ENCODE results near the gene ISLR2.

Gene ISLR2

DNA sequence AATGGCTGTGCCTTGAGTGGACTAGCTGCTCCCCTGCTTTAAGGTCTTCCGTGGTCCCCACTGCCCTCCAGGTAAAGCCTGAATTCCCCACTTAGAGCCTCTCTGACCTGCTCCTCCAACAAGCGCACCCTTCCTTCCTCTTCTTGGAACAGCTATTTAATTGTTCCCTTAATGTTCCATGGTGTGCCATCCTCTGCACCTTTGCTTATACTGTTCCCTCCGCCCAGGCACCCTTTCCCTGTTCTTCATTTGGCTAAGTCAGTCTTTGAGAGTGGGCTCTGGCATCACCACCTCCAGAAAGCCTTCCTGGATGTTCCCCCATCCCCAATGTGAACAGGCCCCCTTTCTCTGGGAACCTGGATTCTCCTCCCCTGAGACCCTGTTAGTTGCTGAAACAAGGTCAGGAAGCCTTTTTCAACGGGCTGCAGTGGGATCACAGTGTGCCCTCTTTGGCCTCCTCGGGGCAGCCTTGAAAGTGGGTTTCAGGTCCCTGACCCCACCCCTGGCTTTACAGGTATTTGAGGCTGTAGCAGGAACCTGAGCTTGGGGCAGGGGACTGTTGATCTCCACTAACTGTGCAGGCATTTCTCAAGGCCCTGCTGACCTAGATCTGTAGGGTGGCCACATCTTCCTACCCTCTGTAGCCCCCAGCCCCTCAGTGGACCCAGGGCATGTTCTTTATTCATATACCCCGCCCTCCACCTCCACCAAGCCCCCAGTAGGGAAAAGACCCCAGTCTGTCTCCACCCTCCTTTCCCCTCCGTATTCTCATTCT is 48.1 kb downstream of the ISLR2 start:
- no peak for DNase-seq

DNA sequence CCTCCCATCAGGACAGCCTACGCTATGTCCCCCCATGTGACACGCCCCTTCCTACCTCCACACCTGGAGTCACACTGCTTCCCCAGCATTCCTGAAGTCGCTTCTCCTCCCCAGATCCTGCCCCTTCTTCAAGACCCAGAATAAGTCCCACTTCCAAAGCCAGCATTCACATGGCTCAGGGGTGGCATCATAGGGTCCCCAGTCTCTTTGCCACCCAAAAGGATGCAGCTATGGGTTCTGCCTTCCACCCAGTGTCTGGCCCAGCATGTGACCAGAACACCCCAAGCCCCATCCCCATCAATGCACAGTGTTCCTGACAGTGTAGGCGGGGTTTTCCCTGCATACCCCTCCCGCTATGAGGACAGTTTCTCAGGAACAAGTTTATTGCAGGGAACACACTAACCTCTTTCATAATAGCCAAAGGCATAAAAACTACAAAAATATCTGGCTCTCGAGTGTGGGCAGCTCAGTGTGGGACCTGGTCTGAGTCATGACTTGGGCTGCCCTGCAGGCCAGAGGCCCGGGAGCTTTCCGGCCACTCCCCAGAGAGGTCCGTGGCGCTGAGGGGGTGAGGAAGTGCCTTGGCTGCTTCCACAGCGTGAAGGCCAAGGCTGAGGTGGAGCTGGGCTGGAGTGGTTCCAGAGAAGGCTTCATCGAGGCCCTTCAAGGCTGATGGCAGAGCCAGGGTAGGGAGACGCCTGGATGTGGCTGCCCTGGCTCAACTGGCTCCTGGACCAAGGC is 48.9 kb downstream of the ISLR2 start:
- no peak for DNase-seq

- DNase-seq = no peak
These were observed 49.8 kb downstream of the ISLR2 start for GRCh38 chr15:74179983-74180880.

GRCh38 chr15:74180881-74181602 is 50.7 kb downstream of the ISLR2 start:
- no peak for DNase-seq

- DNase-seq = no peak
These were observed 51.7 kb downstream of the ISLR2 start for GRCh38 chr15:74182131-74182530.

DNA sequence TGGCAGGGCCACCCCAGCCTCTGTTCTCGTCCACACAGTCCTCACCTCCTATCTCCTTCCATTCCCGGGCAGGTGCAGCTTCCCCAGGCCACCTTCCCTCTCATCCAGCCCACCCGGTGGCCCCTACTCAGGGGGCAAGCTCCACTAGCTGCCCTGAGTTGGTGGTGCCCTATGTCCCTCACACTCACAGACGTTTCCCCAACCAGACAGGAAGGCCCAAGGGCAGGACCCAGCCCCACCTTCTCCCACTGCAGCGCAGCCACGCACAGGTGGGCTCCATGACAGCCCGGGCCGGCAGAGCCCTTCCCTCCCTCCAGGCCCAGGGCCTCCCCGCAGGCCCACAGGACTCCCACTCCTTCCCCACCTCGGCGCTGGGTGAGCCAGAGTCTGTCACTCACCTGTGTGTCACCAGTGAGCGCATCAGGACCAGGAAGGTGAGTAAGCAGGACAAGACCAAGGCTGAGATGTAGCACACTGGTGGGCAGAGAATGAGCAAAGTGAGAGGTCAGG is 54.3 kb downstream of the ISLR2 start:
- no peak for DNase-seq

DNA sequence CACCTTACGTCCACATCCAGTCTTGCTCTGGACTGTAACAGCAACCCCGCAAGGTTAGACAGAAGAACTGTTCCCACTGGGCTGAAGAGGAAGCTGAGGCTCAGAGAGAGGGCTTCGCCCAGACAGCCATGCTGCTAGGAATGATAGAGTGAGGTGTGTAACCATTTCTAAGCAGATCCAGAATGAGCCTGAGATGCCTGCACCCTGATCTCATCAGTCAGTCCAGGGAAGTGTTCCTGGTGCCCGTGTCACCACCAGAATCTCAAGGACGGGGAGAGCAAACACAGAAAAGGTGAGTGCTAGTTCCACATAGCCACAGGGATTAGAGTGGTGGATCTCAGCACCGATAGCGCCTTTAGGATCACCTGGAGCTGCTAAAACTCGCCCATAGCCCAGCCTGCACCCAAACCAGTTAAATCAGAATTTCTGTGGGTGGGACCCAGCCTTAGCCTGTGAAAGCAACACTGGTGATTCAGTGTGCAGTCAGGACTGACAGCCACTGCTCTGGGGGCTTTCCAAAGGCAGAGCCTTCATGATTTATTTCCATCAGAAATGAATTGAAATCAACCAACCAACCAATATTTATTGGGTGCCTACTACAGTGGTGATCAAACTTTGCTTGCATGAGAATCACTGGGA is 55.4 kb downstream of the ISLR2 start:
- no peak for DNase-seq

All from hematopoietic multipotent progenitor cell treated with erythropoietin and hydrocortisone succinate and interleukin-3 and kit ligand, for 4 days (in vitro differentiated cells).